ENCODE data around the gene OR51F1. TPM values are rescaled to one million over a fixed set of nuclear protein-coding genes. Genes with fewer than 3 reads are reported as not detected.

Gene OR51F1
- total and polyA plus RNA-seq, 4 donors: not detected

Small RNAs within 50 kb of the gene (small RNA-seq; reads per million reads assigned to genes)
- not detected for gene RF00091 (ENCODE audit: low replicate concordance)

Other genes with a start within 250 kb of the OR51F1 start
- gene OR52M1, start 224.7 kb downstream of the OR51F1 start, total RNA-seq: not detected
- gene OR52M1, start 224.7 kb downstream of the OR51F1 start, polyA plus RNA-seq: not detected
- gene OR52I2, start 188.2 kb downstream of the OR51F1 start, total RNA-seq: not detected
- gene OR52I2, start 188.2 kb downstream of the OR51F1 start, polyA plus RNA-seq: not detected
- not detected for gene OR52I1, start 175.9 kb downstream of the OR51F1 start, total RNA-seq
- not detected for gene OR52I1, start 175.9 kb downstream of the OR51F1 start, polyA plus RNA-seq
- 10 to 100 TPM; 15.0 to 18.6 TPM for gene TRIM68, start 161.7 kb downstream of the OR51F1 start, total RNA-seq
- 1 to 10 TPM; 5.6 to 7.5 TPM for gene TRIM68, start 161.7 kb downstream of the OR51F1 start, polyA plus RNA-seq
- not detected for gene OR51D1, start 132.5 kb downstream of the OR51F1 start, total RNA-seq
- gene OR51D1, start 132.5 kb downstream of the OR51F1 start, polyA plus RNA-seq: not detected
- gene OR51E1, start 126.0 kb downstream of the OR51F1 start, total RNA-seq: under 1 TPM in 1 of 2 donors, not detected in 1; 0.60 TPM
- gene OR51E1, start 126.0 kb downstream of the OR51F1 start, polyA plus RNA-seq: under 1 TPM in 1 of 2 donors, not detected in 1; 0.01 TPM
- not detected for gene OR51E2, start 72.1 kb downstream of the OR51F1 start, total RNA-seq
- gene OR51E2, start 72.1 kb downstream of the OR51F1 start, polyA plus RNA-seq: not detected
- not detected for gene MMP26, start 65.2 kb downstream of the OR51F1 start, total RNA-seq
- gene MMP26, start 65.2 kb downstream of the OR51F1 start, polyA plus RNA-seq: not detected
- not detected for gene OR52R1, start 34.4 kb upstream of the OR51F1 start, total RNA-seq
- gene OR52R1, start 34.4 kb upstream of the OR51F1 start, polyA plus RNA-seq: not detected
- gene OR51F2, start 51.4 kb upstream of the OR51F1 start, total RNA-seq: not detected
- not detected for gene OR51F2, start 51.4 kb upstream of the OR51F1 start, polyA plus RNA-seq
- not detected for gene OR51S1, start 79.3 kb upstream of the OR51F1 start, total RNA-seq
- gene OR51S1, start 79.3 kb upstream of the OR51F1 start, polyA plus RNA-seq: not detected
- not detected for gene OR51T1, start 112.0 kb upstream of the OR51F1 start, total RNA-seq
- gene OR51T1, start 112.0 kb upstream of the OR51F1 start, polyA plus RNA-seq: not detected
- not detected for gene OR51A7, start 133.8 kb upstream of the OR51F1 start, total RNA-seq
- gene OR51A7, start 133.8 kb upstream of the OR51F1 start, polyA plus RNA-seq: not detected
- gene OR51G2, start 149.4 kb upstream of the OR51F1 start, total RNA-seq: not detected
- not detected for gene OR51G2, start 149.4 kb upstream of the OR51F1 start, polyA plus RNA-seq
- gene OR51G1, start 154.4 kb upstream of the OR51F1 start, total RNA-seq: not detected
- gene OR51G1, start 154.4 kb upstream of the OR51F1 start, polyA plus RNA-seq: not detected
- not detected for gene OR51A4, start 177.7 kb upstream of the OR51F1 start, total RNA-seq
- gene OR51A4, start 177.7 kb upstream of the OR51F1 start, polyA plus RNA-seq: not detected
- gene OR51A2, start 185.8 kb upstream of the OR51F1 start, total RNA-seq: not detected
- gene OR51A2, start 185.8 kb upstream of the OR51F1 start, polyA plus RNA-seq: not detected
- not detected for gene OR51L1, start 224.9 kb upstream of the OR51F1 start, total RNA-seq
- gene OR51L1, start 224.9 kb upstream of the OR51F1 start, polyA plus RNA-seq: not detected

Data from lung (tissue), 5 donors.